Transverse colon (tissue), 4 donors: ENCODE data around the gene GRK3.

Source experiments
- POLR2A ChIP-seq: fragments of 450-650 bp; IDR thresholded peaks from one replicate; pipeline ENCODE4 v1.6.1; 2016; ENCODE audit warnings: antibody characterized with exemption, mild to moderate bottlenecking, moderate library complexity
- POLR2AphosphoS5 ChIP-seq, 3 donors: sonication (generic); formaldehyde crosslinking; IDR thresholded peaks; one replicate each; pipeline ENCODE4 v1.6.1; 2016; ENCODE audit warnings: antibody characterized with exemption in 3 of 3
- TF ChIP-seq, protein P1 (sequence below), 5 experiments: fragments of 200-600 bp in 3 of 5; fragments of 450-650 bp in 2 of 5; sonication (generic) in 3 of 5; IDR thresholded peaks; 1 replicate in 2 of 5; 2 replicates in 3 of 5; pipeline ENCODE4 v1.5.1; 2016 to 2017; ENCODE audit warnings: antibody characterized with exemption in 5 of 5, inconsistent platforms in 3 of 5, mild to moderate bottlenecking in 2 of 5, moderate library complexity in 1 of 5

DNA sequence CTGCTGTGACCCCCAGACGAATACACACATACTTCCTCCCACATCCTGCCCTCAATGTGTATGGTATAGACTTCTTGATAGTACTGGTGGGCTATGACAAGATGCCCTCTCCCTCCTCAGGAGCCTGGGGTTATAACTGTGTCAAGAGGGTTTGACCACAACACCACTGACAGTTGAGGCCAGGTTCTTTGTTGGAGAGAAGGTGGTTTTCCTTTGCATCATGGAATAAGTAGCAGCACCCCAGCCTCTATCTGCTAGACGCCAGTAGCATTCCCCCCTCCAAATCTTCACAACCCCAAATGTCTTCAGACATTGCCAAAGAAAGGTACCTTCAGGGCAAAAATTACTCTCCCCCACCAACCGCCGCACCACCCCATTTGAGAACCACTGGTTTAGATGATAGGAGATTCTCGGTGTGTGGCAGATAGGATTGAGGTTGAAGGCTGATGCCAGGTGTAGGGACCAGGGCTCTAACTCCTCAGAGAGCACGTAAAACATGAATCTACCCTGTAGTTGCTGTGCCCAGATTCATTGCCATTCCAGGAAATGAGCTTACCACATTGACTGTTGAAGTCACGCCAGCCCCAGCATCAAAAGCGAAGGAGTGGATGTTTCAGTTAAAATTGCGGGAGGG lies 172.0 kb downstream of the GRK3 start:
- TF ChIP-seq POLR2AphosphoS5 (IDR thresholded peaks at IDR 0.05) (no peak), POLR2A (no peak)
- TF ChIP-seq, protein P1, sequence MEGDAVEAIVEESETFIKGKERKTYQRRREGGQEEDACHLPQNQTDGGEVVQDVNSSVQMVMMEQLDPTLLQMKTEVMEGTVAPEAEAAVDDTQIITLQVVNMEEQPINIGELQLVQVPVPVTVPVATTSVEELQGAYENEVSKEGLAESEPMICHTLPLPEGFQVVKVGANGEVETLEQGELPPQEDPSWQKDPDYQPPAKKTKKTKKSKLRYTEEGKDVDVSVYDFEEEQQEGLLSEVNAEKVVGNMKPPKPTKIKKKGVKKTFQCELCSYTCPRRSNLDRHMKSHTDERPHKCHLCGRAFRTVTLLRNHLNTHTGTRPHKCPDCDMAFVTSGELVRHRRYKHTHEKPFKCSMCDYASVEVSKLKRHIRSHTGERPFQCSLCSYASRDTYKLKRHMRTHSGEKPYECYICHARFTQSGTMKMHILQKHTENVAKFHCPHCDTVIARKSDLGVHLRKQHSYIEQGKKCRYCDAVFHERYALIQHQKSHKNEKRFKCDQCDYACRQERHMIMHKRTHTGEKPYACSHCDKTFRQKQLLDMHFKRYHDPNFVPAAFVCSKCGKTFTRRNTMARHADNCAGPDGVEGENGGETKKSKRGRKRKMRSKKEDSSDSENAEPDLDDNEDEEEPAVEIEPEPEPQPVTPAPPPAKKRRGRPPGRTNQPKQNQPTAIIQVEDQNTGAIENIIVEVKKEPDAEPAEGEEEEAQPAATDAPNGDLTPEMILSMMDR (IDR thresholded peaks at IDR 0.05), result no peak
